OCI-LY3 (cell line): Measurements from ENCODE around the gene CPT1B.

Experiments used
- H2AFZ ChIP-seq: fragments of 200-600, 300-600 bp; shearing (Covaris generic); 2 replicates; pipeline ENCODE4 v1.6.0; 2014; ENCODE audit warnings: antibody characterized with exemption, low read depth, low read length
- H3K27ac ChIP-seq: fragments of 200-600, 300-600 bp; sonication (generic); 2 replicates; pipeline ENCODE4 v1.5.1; 2014; ENCODE audit warnings: mild to moderate bottlenecking, low read length, moderate library complexity, mixed read lengths
- H3K27me3 ChIP-seq: fragments of 200-600, 300-600 bp; sonication (generic); 2 replicates; pipeline ENCODE4 v1.6.1; 2014; ENCODE audit warnings: low read depth, low read length, mixed read lengths
- H3K36me3 ChIP-seq: fragments of 200-600, 300-600 bp; sonication (generic); replicated peaks from 2 replicates; pipeline ENCODE3; 2014; ENCODE audit warnings: low read depth, low read length, mixed read lengths
- H3K4me1 ChIP-seq: fragments of 300-600, 200-600 bp; sonication (generic); 2 replicates; pipeline ENCODE4 v1.6.1; 2014; ENCODE audit warnings: low read length, mixed read lengths
- H3K4me2 ChIP-seq: fragments of 200-600, 300-600 bp; sonication (generic); 2 replicates; pipeline ENCODE4 v1.6.1; 2014; ENCODE audit warnings: low read length, mixed read lengths
- H3K4me3 ChIP-seq: fragments of 300-600, 200-600 bp; sonication (generic); 2 replicates; pipeline ENCODE4 v1.5.1; 2014; ENCODE audit warnings: antibody characterized with exemption, mild to moderate bottlenecking, low read length, moderate library complexity
- H3K79me2 ChIP-seq: fragments of 300-600, 200-600 bp; shearing (Covaris generic); 2 replicates; pipeline ENCODE4 v1.6.1; 2014; ENCODE audit warnings: mild to moderate bottlenecking, low read length, mixed read lengths
- H3K9ac ChIP-seq: fragments of 300-600, 200-600 bp; shearing (Covaris generic); 2 replicates; pipeline ENCODE4 v1.6.0; 2014; ENCODE audit warnings: mild to moderate bottlenecking, low read length, moderate library complexity
- H3K9me3 ChIP-seq: fragments of 200-600, 300-600 bp; shearing (Covaris generic); 2 replicates; pipeline ENCODE4 v1.6.1; 2014; ENCODE audit warnings: low read length, mixed read lengths; ENCODE audit not compliant: insufficient read depth
- H4K20me1 ChIP-seq: fragments of 200-600, 300-600 bp; sonication (generic); 2 replicates; pipeline ENCODE4 v1.6.1; 2016; ENCODE audit warnings: low read length, mixed read lengths; ENCODE audit not compliant: insufficient read depth
- EZH2phosphoT487 ChIP-seq: fragments of 200-600 bp; shearing (Covaris generic); IDR thresholded peaks from 2 replicates; pipeline ENCODE4 v1.6.1; 2018; ENCODE audit warnings: antibody characterized with exemption, mixed run types, low read depth
- TF ChIP-seq, protein P1 (sequence below): fragments of 200-600, 300-600 bp; sonication (generic); IDR thresholded peaks from 2 replicates; pipeline ENCODE4 v1.5.1; 2014; ENCODE audit warnings: antibody characterized with exemption, low read length, low read depth

The CPT1B gene

GRCh38 chr22:50601669-50602337 lies 23.6 kb upstream of the CPT1B start:
- H2AFZ ChIP-seq, result no peak overlapping the region
- H3K9me3 ChIP-seq, result no peaks in the 10 kb centered on the region
- no peak for TF ChIP-seq EZH2phosphoT487
- TF ChIP-seq, protein P1, sequence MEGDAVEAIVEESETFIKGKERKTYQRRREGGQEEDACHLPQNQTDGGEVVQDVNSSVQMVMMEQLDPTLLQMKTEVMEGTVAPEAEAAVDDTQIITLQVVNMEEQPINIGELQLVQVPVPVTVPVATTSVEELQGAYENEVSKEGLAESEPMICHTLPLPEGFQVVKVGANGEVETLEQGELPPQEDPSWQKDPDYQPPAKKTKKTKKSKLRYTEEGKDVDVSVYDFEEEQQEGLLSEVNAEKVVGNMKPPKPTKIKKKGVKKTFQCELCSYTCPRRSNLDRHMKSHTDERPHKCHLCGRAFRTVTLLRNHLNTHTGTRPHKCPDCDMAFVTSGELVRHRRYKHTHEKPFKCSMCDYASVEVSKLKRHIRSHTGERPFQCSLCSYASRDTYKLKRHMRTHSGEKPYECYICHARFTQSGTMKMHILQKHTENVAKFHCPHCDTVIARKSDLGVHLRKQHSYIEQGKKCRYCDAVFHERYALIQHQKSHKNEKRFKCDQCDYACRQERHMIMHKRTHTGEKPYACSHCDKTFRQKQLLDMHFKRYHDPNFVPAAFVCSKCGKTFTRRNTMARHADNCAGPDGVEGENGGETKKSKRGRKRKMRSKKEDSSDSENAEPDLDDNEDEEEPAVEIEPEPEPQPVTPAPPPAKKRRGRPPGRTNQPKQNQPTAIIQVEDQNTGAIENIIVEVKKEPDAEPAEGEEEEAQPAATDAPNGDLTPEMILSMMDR, result no peak
- H3K36me3 ChIP-seq, result no peaks in the 10 kb centered on the region
- H3K4me1 ChIP-seq, result no peaks in the 10 kb centered on the region
- no peaks in the 10 kb centered on the region for H4K20me1 ChIP-seq
- no peak overlapping the region for H3K9ac ChIP-seq
- no peaks in the 10 kb centered on the region for H3K27me3 ChIP-seq
- no peak overlapping the region for H3K4me2 ChIP-seq
- no peak overlapping the region for H3K27ac ChIP-seq
- H3K4me3 ChIP-seq, result no peak overlapping the region
- H3K79me2 ChIP-seq, result no peaks in the 10 kb centered on the region

DNA sequence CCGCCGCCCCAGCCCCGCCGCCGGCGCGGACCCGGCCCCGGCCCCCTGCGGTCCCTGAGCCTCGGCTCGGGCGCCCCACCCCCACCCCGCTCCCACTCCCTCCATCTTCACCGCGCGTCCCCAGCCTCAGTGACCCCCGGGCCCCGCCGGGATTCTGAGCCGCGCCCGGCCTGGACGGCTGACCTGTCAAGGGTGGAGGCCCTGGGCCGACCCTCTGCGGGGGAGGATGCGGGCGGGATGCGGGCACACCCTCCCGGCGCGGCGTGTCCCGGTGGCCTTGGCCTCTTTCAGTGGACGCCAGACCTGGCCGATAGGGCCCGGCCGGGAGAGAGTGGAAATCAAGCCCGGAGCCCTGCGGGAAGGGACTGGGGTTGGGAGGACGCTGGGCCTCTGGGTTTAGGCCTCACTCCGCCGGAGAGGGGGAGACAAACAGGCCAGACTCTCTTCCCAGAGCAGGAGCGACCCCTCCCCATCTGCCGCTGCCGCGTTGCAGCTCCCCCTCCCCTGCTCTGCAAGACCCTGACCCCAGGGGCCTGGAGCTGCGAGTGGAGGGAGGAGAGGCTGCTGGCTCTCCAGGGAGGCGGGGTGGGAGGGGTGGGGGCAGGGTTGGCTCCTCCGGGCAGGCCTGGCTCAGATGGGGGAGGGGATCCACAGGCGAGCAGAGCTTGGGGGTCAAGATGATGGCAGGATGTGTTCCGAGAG lies 22.9 kb upstream of the CPT1B start:
- no peaks in the 10 kb centered on the region for H3K27me3 ChIP-seq
- H2AFZ ChIP-seq, result no peak overlapping the region
- H3K9me3 ChIP-seq, result no peaks in the 10 kb centered on the region
- H3K4me2 ChIP-seq, result peak overlapping the region; percentile 54
- no peaks in the 10 kb centered on the region for H3K36me3 ChIP-seq
- peak overlapping the region; percentile 67 for H3K4me3 ChIP-seq
- H4K20me1 ChIP-seq, result no peaks in the 10 kb centered on the region
- H3K4me1 ChIP-seq, result no peaks in the 10 kb centered on the region
- no peak overlapping the region for H3K27ac ChIP-seq
- H3K79me2 ChIP-seq, result no peaks in the 10 kb centered on the region
- no peak overlapping the region for H3K9ac ChIP-seq
- TF ChIP-seq, protein P1, result no peak
- no peak for TF ChIP-seq EZH2phosphoT487

GRCh38 chr22:50600538-50600937 lies 22.3 kb upstream of the CPT1B start, which contains the start of gene MAPK8IP2:
TSS of gene MAPK8IP2 (plus strand) at chr22:50600793. CDS start at chr22:50600819, 26 bp downstream.
- H3K9me3 ChIP-seq, result no peaks in the 10 kb centered on the region
- H3K4me3 ChIP-seq, result peak within 1 kb of the TSS; percentile 67
- no peak within 1 kb of the TSS for H2AFZ ChIP-seq
- H3K27ac ChIP-seq, result no peak within 1 kb of the TSS
- no peak within 1 kb of the TSS for H3K9ac ChIP-seq
- H3K36me3 ChIP-seq, result no peaks in the 10 kb centered on the region
- H3K27me3 ChIP-seq, result no peaks in the 10 kb centered on the region
- no peaks in the 10 kb centered on the region for H4K20me1 ChIP-seq
- H3K79me2 ChIP-seq, result no peaks in the 10 kb centered on the region
- no peak for TF ChIP-seq EZH2phosphoT487
- TF ChIP-seq, protein P1, result no peak
- H3K4me2 ChIP-seq, result peak within 1 kb of the TSS; percentile 54
- no peaks in the 10 kb centered on the region for H3K4me1 ChIP-seq

DNA sequence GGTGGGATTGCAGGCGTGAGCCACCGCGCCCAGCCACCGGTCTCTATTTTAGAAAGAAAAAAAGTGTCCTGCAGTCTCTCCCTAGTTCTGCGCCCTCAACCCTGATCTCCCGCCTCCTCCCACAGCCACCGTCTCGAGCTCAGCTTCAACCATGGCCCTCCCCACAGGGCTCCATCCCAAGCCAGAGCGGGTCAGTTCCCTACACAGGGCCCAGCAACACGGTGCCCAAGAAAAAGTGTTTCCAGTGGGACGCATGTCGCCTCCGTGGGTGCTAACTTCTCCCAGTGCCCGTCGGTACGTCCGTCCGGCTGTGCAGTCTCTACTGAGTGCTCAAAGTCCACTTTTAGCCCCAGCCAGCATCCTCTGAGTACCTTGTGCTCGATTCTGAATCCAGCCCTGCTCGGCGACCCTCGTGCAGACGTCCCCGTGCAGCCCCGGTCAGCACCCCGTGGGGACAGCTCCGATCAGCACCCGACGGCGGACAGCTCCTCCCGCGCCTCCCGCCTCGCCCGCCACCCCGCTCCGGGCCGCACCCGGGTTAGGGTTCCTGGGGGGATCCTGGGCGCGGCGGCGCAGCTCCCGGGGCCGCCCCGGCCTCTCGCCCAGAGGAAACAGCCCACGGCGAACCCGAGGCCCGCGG lies 21.7 kb upstream of the CPT1B start:
- Histone ChIP-seq H4K20me1 (no peaks in the 10 kb centered on the region), H3K79me2 (no peaks in the 10 kb centered on the region), H3K9me3 (no peaks in the 10 kb centered on the region), H3K4me1 (no peaks in the 10 kb centered on the region), H3K9ac (no peak overlapping the region), H2AFZ (no peak overlapping the region), H3K27ac (no peak overlapping the region), H3K36me3 (no peaks in the 10 kb centered on the region), H3K27me3 (no peaks in the 10 kb centered on the region), H3K4me3 (peak overlapping the region; percentile 31; the same call in 1 of the 2 replicates), H3K4me2 (peak overlapping the region; percentile 34)
- no peak for TF ChIP-seq EZH2phosphoT487
- TF ChIP-seq, protein P1, result no peak
